Measurements from ENCODE around the gene ADGRF4. TPM values are rescaled to one million over a fixed set of nuclear protein-coding genes. Genes with fewer than 3 reads are reported as not detected.

ADGRF4 gene
- total and polyA plus RNA-seq, 2 of the 8 experiments (the other 6 are each of a cell fraction or from before 2014, with no cell fraction given), result 0.02 TPM; not detected in 1

- Histone ChIP-seq H3K4me3 (ENCODE audit: extremely low read depth in 1 of 4, insufficient read depth in 2 of 4, low read depth in 3 of 4, low read length in 4 of 4) (no peak overlapping the region), H2BK15ac (ENCODE audit: low read length) (no peak overlapping the region), H3K14ac (ENCODE audit: insufficient read length) (no peak overlapping the region), H3K4me1 (replicated peaks in 1 of 4; ENCODE audit: control insufficient read depth in 3 of 4, insufficient read depth in 4 of 4, low read length in 3 of 4) (no peaks in the 10 kb centered on the region), H3K27ac (ENCODE audit: low read depth, low read length) (no peak overlapping the region), H3K79me2 (ENCODE audit: control insufficient read depth in 1 of 2, insufficient read depth in 2 of 2, low read length in 2 of 2) (no peaks in the 10 kb centered on the region), H2BK20ac (ENCODE audit: low read length) (no peak overlapping the region), H3K23me2 (ENCODE audit: low read depth, low read length) (no peaks in the 10 kb centered on the region), H3K27me3 (replicated peaks in 1 of 4; ENCODE audit: control insufficient read depth in 3 of 4, extremely low read depth in 1 of 4, insufficient read depth in 3 of 4, low read length in 3 of 4) (no peaks in the 10 kb centered on the region), H4K91ac (replicated peaks; ENCODE audit: insufficient read length, low read length) (no peak overlapping the region), H2BK5ac (ENCODE audit: low read depth, low read length) (no peak overlapping the region), H4K8ac (ENCODE audit: extremely low read depth, insufficient read depth, low read length) (no peak overlapping the region), H3K4ac (replicated peaks; ENCODE audit: insufficient read length, low read depth, low read length) (no peak overlapping the region), H2AK5ac (ENCODE audit: low read depth, low read length) (no peak overlapping the region), H2BK120ac (replicated peaks; ENCODE audit: low read depth, low read length) (no peak overlapping the region), H3K9ac (replicated peaks in 1 of 4; ENCODE audit: extremely low read depth in 1 of 4, low read depth in 3 of 4, low read length in 3 of 4) (no peak overlapping the region), H3K4me2 (ENCODE audit: insufficient read depth in 1 of 2, low read depth in 2 of 2, low read length in 2 of 2) (no peak overlapping the region), H3K18ac (ENCODE audit: extremely low read depth, low read length) (no peak overlapping the region), H2BK12ac (ENCODE audit: low read depth, low read length) (no peak overlapping the region), H4K20me1 (replicated peaks in 1 of 2; ENCODE audit: control insufficient read depth in 1 of 2, insufficient read depth in 2 of 2, low read length in 2 of 2) (no peaks in the 10 kb centered on the region), H2AFZ (ENCODE audit: low read length) (no peak overlapping the region), H3K79me1 (ENCODE audit: low read depth, low read length) (no peaks in the 10 kb centered on the region), H3K9me3 (ENCODE audit: insufficient read depth in 2 of 2, low read depth in 1 of 2, low read length in 1 of 2) (no peaks in the 10 kb centered on the region), H3K23ac (ENCODE audit: insufficient read length) (no peak overlapping the region), H4K5ac (ENCODE audit: insufficient read length, low read depth, low read length) (no peak overlapping the region), H3K56ac (replicated peaks; ENCODE audit: insufficient read length, low read depth, low read length) (no peak overlapping the region), H3K36me3 (ENCODE audit: control insufficient read depth in 2 of 4, insufficient read depth in 4 of 4, low read length in 3 of 4) (no peaks in the 10 kb centered on the region)
- ChIA-PET POLR2A (ENCODE audit: partially characterized antibody) (no interaction called here), CTCF (ENCODE audit: partially characterized antibody) (interaction anchor here (1.8 kb wide), 1 partner anchor 101 kb away, joined by 4 read pairs; no protein-coding TSS in a partner anchor)
- 80% methylated on average over 4 of the region's 4 CpGs; no CpG with 5 or more reads in 1 of the 2 experiments for WGBS, 2 experiments (ENCODE audit: extremely low coverage in 1 of 2, insufficient coverage in 1 of 2, insufficient read length in 1 of 2, insufficient replicate concordance in 2 of 2, low coverage in 1 of 2, low lambda C conversion rate in 2 of 2, missing lambda C conversion rate in 1 of 2)
- no peak for DNase-seq (ENCODE audit: low read depth in 1 of 2, low spot score in 2 of 2)
- FAIRE-seq, result no peak
- TF ChIP-seq BCL11A (IDR thresholded peaks at IDR 0.05; ENCODE audit: low read depth in 2 of 2, low read length in 2 of 2) (no peak), RXRA (IDR thresholded peaks at IDR 0.05; ENCODE audit: insufficient read depth, low read depth, low read length) (no peak), HDAC2 (IDR thresholded peaks at IDR 0.05; ENCODE audit: borderline replicate concordance in 1 of 2, low read depth in 2 of 2, low read length in 2 of 2) (no peak), JUND (IDR thresholded peaks at IDR 0.05; ENCODE audit: low read length) (no peak), SIRT6 (IDR thresholded peaks at IDR 0.05; ENCODE audit: low read length) (no peak), MAFK (IDR thresholded peaks at IDR 0.05; ENCODE audit: low read depth, low read length) (no peak), TAF1 (IDR thresholded peaks at IDR 0.05; ENCODE audit: low read depth, low read length) (no peak), TCF12 (IDR thresholded peaks at IDR 0.05; ENCODE audit: low read depth, low read length) (no peak), EP300 (IDR thresholded peaks at IDR 0.05; ENCODE audit: borderline replicate concordance in 1 of 2, low read depth in 2 of 2, low read length in 2 of 2) (no peak), TAF7 (optimal IDR thresholded peaks at IDR 0.05; ENCODE audit: borderline replicate concordance, low read depth, low read length) (no peak), SP4 (IDR thresholded peaks at IDR 0.05; ENCODE audit: low read length) (no peak)
Measured at GRCh38 chr6:47679322-47679906, 19.0 kb upstream of the ADGRF4 start.

Measured in H1 (cell line).